Measurements from ENCODE around the gene ERBIN.
"Not testable (repeated sequence)": the region's sequence is repeated elsewhere in the genome, so short reads cannot be mapped to it uniquely, and the experiment has no call there.

The ERBIN gene

DNA sequence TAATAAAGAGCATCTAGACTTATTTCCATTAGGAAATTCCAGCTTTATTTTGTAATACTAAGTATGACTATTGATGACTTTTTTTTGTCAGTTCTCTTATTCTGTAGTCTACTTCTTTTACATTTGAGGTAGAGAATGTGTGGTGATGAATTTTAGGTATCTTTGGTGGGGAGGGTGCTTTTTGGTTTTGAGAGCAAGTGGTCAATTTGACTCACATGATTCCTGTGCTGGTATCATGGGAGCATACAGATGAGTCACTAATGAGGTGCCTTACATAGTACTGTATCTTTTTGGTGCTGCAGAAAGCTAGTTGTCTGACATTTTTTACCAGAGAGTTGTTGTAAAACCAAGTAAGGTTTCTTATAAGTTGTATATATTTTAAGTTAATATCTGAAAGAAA is 35.3 kb downstream of the ERBIN start:
- no peak for DNase-seq (ENCODE audit: low read depth in 2 of 3, low spot score in 2 of 3)

- DNase-seq (ENCODE audit: low read depth in 2 of 3, low spot score in 2 of 3) = no peak
These were observed 41.1 kb downstream of the ERBIN start for GRCh38 chr5:65967288-65968066.

GRCh38 chr5:65969539-65970393 is 43.4 kb downstream of the ERBIN start:
- DNase-seq (ENCODE audit: low read depth in 2 of 3, low spot score in 2 of 3) = no peak

- DNase-seq (ENCODE audit: low read depth in 2 of 3, low spot score in 2 of 3) = no peak
These were observed 44.3 kb downstream of the ERBIN start for GRCh38 chr5:65970481-65971367.

DNA sequence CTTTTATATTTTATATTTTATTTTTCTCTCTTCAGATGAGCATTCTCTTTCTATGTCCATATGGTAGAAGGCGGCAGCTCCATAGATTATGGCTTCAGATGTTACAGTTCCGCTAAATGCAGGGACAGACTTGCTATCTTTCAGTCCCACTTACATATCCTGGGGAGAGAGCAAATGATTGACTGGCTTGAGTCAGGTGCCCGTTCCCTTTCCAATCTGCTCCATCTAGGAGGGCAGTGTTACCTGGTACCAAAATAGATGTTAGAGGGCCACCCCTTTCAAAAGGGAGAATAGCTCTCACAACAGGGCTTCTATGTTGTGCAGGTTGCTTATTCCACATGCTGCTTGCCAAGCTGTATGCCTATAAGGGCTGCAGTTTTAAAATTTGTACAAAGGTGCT is 45.3 kb downstream of the ERBIN start:
- no peak for DNase-seq (ENCODE audit: low read depth in 2 of 3, low spot score in 2 of 3)

- not testable (repeated sequence) for DNase-seq (ENCODE audit: low read depth in 2 of 3, low spot score in 2 of 3)
These were observed 46.5 kb downstream of the ERBIN start for GRCh38 chr5:65972896-65973295.

GRCh38 chr5:65978251-65978650 is 51.9 kb downstream of the ERBIN start:
- DNase-seq (ENCODE audit: low read depth in 2 of 3, low spot score in 2 of 3) = no peak

GRCh38 chr5:65981548-65981947 is 55.2 kb downstream of the ERBIN start:
- DNase-seq (ENCODE audit: low read depth in 2 of 3, low spot score in 2 of 3) = no peak

GRCh38 chr5:65981969-65982619 is 55.7 kb downstream of the ERBIN start:
- DNase-seq (ENCODE audit: low read depth in 2 of 3, low spot score in 2 of 3) = no peak

GRCh38 chr5:65982635-65983034 is 56.3 kb downstream of the ERBIN start:
- DNase-seq (ENCODE audit: low read depth in 2 of 3, low spot score in 2 of 3) = no peak

- DNase-seq (ENCODE audit: low read depth in 2 of 3, low spot score in 2 of 3) = no peak
These were observed 57.9 kb downstream of the ERBIN start for GRCh38 chr5:65984098-65984885.

DNA sequence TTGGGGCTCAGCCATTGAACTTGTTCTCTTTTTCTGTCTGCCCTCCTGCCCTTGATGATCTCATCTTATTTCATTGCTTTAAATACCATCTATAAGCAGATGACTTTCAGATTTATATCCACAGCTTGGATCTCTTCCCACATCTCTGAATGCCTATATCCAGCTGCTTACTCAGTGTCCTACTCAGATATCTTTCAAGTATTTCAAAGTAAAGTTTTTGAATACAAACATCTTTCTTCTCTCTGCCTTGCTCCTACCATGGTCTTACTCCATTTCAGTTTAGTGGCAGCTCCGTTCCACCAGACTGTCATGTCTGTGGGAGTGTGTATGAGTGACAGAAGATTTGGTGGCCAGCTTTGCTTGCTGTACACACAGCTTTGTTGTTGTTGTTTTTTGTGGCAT is 59.7 kb downstream of the ERBIN start:
- DNase-seq (ENCODE audit: low read depth in 2 of 3, low spot score in 2 of 3) = no peak

GRCh38 chr5:65986796-65987195 is 60.4 kb downstream of the ERBIN start:
- no peak for DNase-seq (ENCODE audit: low read depth in 2 of 3, low spot score in 2 of 3)

DNA sequence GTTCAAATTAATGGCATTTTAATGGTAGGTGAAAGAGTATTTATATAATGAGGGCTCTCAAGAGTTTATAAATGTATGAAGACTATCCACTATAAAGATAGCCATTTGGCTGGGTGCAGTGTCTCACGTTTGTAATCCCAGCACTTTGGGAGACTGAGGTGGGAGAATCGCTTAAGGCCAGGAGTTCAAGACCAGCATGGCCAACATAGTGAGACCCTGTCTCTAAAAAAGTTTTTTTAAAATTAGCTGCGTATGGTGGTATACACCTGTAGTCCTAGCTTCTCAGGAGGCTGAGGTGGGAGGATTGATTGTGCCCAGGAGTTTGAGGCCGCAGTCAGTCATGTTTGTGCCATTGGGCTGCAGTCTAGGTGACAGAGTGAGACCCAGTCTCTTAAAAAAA is 61.6 kb downstream of the ERBIN start:
- DNase-seq (ENCODE audit: low read depth in 2 of 3, low spot score in 2 of 3) = no peak

DNA sequence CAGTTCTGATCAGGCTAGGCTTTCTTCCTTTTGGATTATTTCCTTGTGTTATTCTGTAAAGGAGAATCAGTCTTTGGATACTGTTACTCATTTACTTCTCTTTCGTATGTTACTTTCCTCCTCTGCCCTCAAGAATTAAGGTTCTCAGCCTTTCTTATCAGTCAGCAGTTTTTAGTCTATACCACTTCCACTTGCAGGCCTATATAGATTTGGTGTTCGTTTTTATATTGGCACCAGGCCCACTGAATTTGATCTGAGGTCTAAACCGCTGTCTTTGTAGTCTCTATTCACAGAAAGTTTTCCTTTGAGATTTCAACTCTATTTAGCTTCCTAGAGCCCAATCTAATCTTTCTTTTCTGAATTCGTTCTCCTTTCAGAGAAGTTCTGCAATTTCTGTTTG is 62.8 kb downstream of the ERBIN start:
- DNase-seq (ENCODE audit: low read depth in 2 of 3, low spot score in 2 of 3) = no peak

DNA sequence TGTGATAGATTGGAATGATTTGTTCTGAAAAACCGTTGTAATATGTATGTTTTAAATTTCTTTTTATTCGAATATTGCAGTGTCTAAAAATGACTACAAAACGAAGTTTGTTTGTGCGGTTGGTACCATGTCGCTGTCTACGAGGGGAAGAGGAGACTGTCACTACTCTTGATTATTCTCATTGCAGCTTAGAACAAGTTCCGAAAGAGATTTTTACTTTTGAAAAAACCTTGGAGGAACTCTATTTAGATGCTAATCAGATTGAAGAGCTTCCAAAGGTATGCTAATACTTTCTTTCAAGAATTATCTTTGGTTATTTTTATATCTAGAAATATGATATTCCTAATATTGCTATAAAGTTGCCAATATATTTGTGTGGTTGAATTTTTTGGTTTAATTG is 66.3 kb downstream of the ERBIN start:
- DNase-seq (ENCODE audit: low read depth in 2 of 3, low spot score in 2 of 3) = no peak

GRCh38 chr5:65994117-65994786 is 67.9 kb downstream of the ERBIN start:
- no peak for DNase-seq (ENCODE audit: low read depth in 2 of 3, low spot score in 2 of 3)

- DNase-seq (ENCODE audit: low read depth in 2 of 3, low spot score in 2 of 3) = no peak
These were observed 72.8 kb downstream of the ERBIN start for GRCh38 chr5:65999061-65999723.

- no peak for DNase-seq (ENCODE audit: low read depth in 2 of 3, low spot score in 2 of 3)
These were observed 75.6 kb downstream of the ERBIN start for GRCh38 chr5:66001952-66002351.

Data from activated CD8-positive, alpha-beta memory T cell treated with anti-CD3 and anti-CD28 coated beads for 48 hours (primary cell).